WI38 (cell line): ENCODE measurements around the gene DNAI1.
"Not testable (repeated sequence)": the region's sequence is repeated elsewhere in the genome, so short reads cannot be mapped to it uniquely, and the experiment has no call there.

Experiments used
- H3K4me3 ChIP-seq: 2 replicates; pipeline ENCODE4 v1.5.1; 2011; ENCODE audit warnings: low read depth, mild to moderate bottlenecking, control low read depth, low read length
- CTCF ChIP-seq: IDR thresholded peaks from 2 replicates; pipeline ENCODE4 v1.5.1; 2012; ENCODE audit warnings: low read depth, mild to moderate bottlenecking, control low read depth, low read length

The DNAI1 gene

DNA sequence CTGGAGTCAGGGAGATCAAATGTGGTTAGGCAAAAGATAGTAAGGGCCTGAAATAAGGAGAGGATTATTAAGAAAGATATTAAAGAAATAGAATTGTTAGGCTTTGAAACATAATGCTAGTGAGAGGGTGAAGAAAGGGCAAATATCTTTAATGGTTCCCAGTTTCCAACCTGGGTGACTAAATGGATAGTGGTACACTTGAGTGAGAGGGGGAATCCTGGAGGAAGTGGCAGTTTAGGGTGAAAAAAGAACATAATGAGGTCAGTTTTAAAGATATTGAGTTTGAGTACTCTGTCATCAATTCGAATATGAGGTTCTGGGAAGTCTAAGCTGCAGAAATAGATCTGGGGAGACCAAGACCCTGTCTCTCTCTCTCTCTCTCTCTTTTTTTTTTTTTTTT, 18.9 kb downstream of the DNAI1 start:
- no peak for TF ChIP-seq CTCF
- H3K4me3 ChIP-seq = no peak overlapping the region

DNA sequence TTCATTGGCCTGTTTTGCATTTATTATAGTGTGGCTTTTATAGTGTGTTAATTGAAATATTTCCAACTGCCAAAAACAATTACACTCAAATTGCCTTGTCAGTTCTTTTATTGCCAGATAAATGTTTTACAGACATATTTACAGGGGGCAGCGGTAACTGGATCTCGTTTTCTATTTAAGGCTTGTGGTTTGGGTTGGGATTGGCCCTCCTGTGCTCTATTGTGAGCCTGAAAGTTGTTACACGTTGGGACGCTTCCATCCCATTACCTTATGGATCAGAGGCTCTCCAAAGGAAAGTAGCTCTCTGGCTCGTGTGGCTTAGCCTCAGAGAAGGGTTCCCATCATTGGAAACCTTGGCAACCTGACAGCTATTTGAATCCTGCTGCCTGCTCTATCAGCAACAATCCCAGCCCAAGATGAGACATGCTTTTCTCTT, 20.8 kb downstream of the DNAI1 start:
- H3K4me3 ChIP-seq = no peak overlapping the region
- TF ChIP-seq CTCF = no peak

DNA sequence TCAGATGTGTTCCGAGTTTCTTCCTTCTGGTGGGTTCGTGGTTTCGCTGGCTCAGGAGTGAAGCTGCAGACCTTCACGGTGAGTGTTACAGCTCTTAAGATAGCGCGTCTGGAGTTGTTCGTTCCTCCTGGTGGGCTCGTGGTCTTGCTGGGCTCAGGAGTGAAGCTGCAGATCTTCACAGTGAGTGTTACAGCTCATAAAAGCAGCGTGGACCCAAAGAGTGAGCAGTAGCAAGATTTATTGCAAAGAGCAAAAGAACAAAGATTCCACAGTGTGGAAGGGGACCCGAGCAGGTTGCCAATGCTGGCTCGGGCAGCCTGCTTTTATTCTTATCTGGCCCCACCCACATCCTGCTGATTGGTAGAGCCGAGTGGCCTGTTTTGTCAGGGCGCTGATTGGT, 23.0 kb downstream of the DNAI1 start:
- not testable (repeated sequence) for H3K4me3 ChIP-seq

- not testable (repeated sequence) for H3K4me3 ChIP-seq
These were observed 24.1 kb downstream of the DNAI1 start for GRCh38 chr9:34482746-34483145.

GRCh38 chr9:34484678-34485077, 26.1 kb downstream of the DNAI1 start:
- no peak overlapping the region for H3K4me3 ChIP-seq
- TF ChIP-seq CTCF = no peak

- TF ChIP-seq CTCF = no peak
- no peak overlapping the region for H3K4me3 ChIP-seq
These were observed 27.2 kb downstream of the DNAI1 start for GRCh38 chr9:34485822-34486221.

DNA sequence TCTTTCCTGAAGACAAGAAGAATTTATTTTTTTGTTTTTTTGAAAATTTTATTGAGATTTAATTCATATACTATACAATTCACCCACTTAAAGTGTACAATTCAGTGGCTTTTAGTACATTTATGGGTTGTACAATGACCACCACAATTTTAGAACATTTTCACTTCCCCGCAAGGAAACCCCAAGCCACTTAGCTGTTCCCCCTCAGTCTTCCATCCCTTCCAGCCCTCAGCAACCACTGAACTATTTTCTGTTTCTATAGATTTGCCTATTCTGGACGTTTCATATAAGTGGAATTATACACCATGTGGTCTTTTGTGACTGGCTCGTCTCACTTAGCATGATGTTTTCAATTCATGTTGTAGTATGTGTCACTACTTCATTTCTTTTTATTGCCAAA, 28.0 kb downstream of the DNAI1 start:
- no peak for TF ChIP-seq CTCF

DNA sequence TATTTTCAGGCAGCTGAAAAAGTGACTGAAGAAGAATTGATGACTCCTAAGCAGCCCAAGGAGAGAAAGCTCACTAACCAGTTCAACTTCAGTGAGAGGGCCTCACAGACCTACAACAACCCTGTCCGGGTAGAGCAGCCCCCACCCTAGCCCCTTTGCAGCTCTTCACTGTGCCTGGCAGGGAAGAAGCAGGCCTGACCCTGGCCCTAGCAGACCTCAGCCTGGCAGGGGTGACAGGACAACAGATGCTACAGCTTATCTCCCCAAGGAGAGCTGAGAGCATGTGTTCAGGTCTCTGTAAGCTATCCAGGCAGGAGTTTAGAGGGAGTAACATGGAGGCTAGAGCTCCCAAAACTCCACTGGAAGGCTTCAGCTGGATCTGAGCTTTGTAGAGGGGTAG, 31.8 kb downstream of the DNAI1 start:
- no peak overlapping the region for H3K4me3 ChIP-seq
- no peak for TF ChIP-seq CTCF

More for the DNA sequence above, 28.0 kb downstream of the DNAI1 start:
- no peak overlapping the region for H3K4me3 ChIP-seq
